AG09319 (cell line): Measurements from ENCODE around the gene VASN.

ENCODE experiments used
- DNase-seq: peaks from one replicate; pipeline ENCODE4 v3.0.0-alpha.2; 2010; ENCODE audit warnings: low read depth; ENCODE audit errors: extremely low read depth
- CTCF ChIP-seq: IDR thresholded peaks from 2 replicates; pipeline ENCODE4 v1.5.1; 2011; ENCODE audit warnings: low read depth, mild to moderate bottlenecking, inconsistent platforms, low read length, moderate library complexity

The VASN gene

GRCh38 chr16:4371357-4372000, at the start of gene VASN:
TSS of gene VASN (plus strand) at chr16:4371848. CDS start at chr16:4380878, 9,030 bp downstream.
- no peak for DNase-seq
- TF ChIP-seq CTCF = no peak

- DNase-seq = no peak
- TF ChIP-seq CTCF = no peak
Measured at GRCh38 chr16:4322121-4323052, 49.3 kb upstream of the VASN start.

- DNase-seq = no peak
- TF ChIP-seq CTCF = no peak
Measured at GRCh38 chr16:4323071-4323844, 48.4 kb upstream of the VASN start.

- DNase-seq = no peak
- TF ChIP-seq CTCF = no peak
Measured at GRCh38 chr16:4323845-4324488, 47.7 kb upstream of the VASN start.

GRCh38 chr16:4324492-4325252, 47.0 kb upstream of the VASN start:
- no peak for TF ChIP-seq CTCF
- no peak for DNase-seq

GRCh38 chr16:4325253-4325758, 46.3 kb upstream of the VASN start:
- no peak for DNase-seq
- no peak for TF ChIP-seq CTCF
